HEK293 (cell line): Measurements from ENCODE around the gene ZFAND3.
A peak's percentile ranks its signal among the peaks of the same experiment; 100 is the strongest.
"Not testable (repeated sequence)": the region's sequence is repeated elsewhere in the genome, so short reads cannot be mapped to it uniquely, and the experiment has no call there.

Experiments
- CTCF ChIA-PET: fragments of 350-600 bp; formaldehyde crosslinking; extraction: SDS; loops from one replicate; lab custom pipeline; 2021; ENCODE audit warnings: antibody characterized with exemption; lab: Yijun Ruan, JAX
- POLR2A ChIA-PET: fragments of 300-600 bp; formaldehyde crosslinking; extraction: SDS; loops from one replicate; lab custom pipeline; 2020; ENCODE audit warnings: antibody characterized with exemption, inconsistent platforms; lab: Yijun Ruan, JAX
- H3K27ac ChIP-seq: fragments of 200-500 bp; sonication (Bioruptor generic); 2 replicates; pipeline ENCODE4 v1.5.1; 2014; ENCODE audit warnings: low read depth, low read length, control low read depth, inconsistent platforms; ENCODE audit errors: extremely low read depth
- H3K36me3 ChIP-seq, 2 experiments: fragments of 200-500 bp in 1 of 2; sonication (Bioruptor generic) in 1 of 2; 1 replicate in 1 of 2; 2 replicates in 1 of 2; pipeline ENCODE4 v1.5.1; 2014 to 2017; ENCODE audit warnings: inconsistent platforms in 2 of 2, low read length in 2 of 2; ENCODE audit not compliant: control insufficient read depth in 2 of 2, insufficient read depth in 1 of 2
- H3K4me1 ChIP-seq: fragments of 200-500 bp; sonication (Bioruptor generic); 2 replicates; pipeline ENCODE4 v1.5.1; 2014; ENCODE audit warnings: mild to moderate bottlenecking, low read length, inconsistent platforms; ENCODE audit not compliant: control insufficient read depth, insufficient read depth
- H3K4me3 ChIP-seq: 2 replicates; pipeline ENCODE4 v1.5.1; 2011; ENCODE audit warnings: low read depth, mild to moderate bottlenecking, control low read depth, low read length, moderate library complexity
- H3K9me3 ChIP-seq: fragments of 200-500 bp; sonication (Bioruptor generic); 2 replicates; pipeline ENCODE4 v1.5.1; 2014; ENCODE audit warnings: low read depth, low read length, inconsistent platforms; ENCODE audit not compliant: control insufficient read depth, insufficient read depth
- HOXA7 ChIP-seq: sonication (generic); formaldehyde crosslinking; IDR thresholded peaks from 2 replicates; pipeline ENCODE4 v1.8.1; 2022; ENCODE audit warnings: missing genetic modification reagents, borderline replicate concordance
- ZBTB1 ChIP-seq: fragments of 450-650 bp; formaldehyde crosslinking; IDR thresholded peaks from 2 replicates; pipeline ENCODE4 v1.5.1; 2016; ENCODE audit warnings: missing biosample characterization, missing genetic modification characterization
- ZBTB17 ChIP-seq: fragments of 450-650 bp; formaldehyde crosslinking; IDR thresholded peaks from 2 replicates; pipeline ENCODE4 v1.5.1; 2016; ENCODE audit warnings: missing biosample characterization, missing genetic modification characterization
- ZNF221 ChIP-seq: fragments of 450-650 bp; formaldehyde crosslinking; IDR thresholded peaks from 2 replicates; pipeline ENCODE4 v1.5.1; 2017; ENCODE audit warnings: missing biosample characterization, missing genetic modification characterization, borderline replicate concordance
- ZNF266 ChIP-seq: fragments of 450-650 bp; formaldehyde crosslinking; IDR thresholded peaks from 2 replicates; pipeline ENCODE4 v1.5.1; 2016; ENCODE audit warnings: missing biosample characterization, missing genetic modification characterization, low read depth
- ZNF280C ChIP-seq: fragments of 450-650 bp; formaldehyde crosslinking; IDR thresholded peaks from 2 replicates; pipeline ENCODE4 v1.5.1; 2016; ENCODE audit warnings: missing biosample characterization, missing genetic modification characterization
- ZNF488 ChIP-seq: fragments of 450-650 bp; formaldehyde crosslinking; IDR thresholded peaks from 2 replicates; pipeline ENCODE4 v1.5.1; 2016; ENCODE audit warnings: missing biosample characterization, missing genetic modification characterization
- ZNF510 ChIP-seq: fragments of 450-650 bp; formaldehyde crosslinking; IDR thresholded peaks from 2 replicates; pipeline ENCODE4 v1.5.1; 2018; ENCODE audit warnings: mild to moderate bottlenecking, missing genetic modification characterization, missing biosample characterization; ENCODE audit not compliant: insufficient replicate concordance
- ZNF580 ChIP-seq: fragments of 450-650 bp; formaldehyde crosslinking; IDR thresholded peaks from 2 replicates; pipeline ENCODE4 v1.5.1; 2016; ENCODE audit warnings: missing biosample characterization, missing genetic modification characterization
- ZNF585B ChIP-seq: fragments of 450-650 bp; formaldehyde crosslinking; IDR thresholded peaks from 2 replicates; pipeline ENCODE4 v1.5.1; 2016; ENCODE audit warnings: missing biosample characterization, missing genetic modification characterization
- ZNF600 ChIP-seq: fragments of 450-650 bp; formaldehyde crosslinking; IDR thresholded peaks from 2 replicates; pipeline ENCODE4 v1.5.1; 2016; ENCODE audit warnings: missing biosample characterization, missing genetic modification characterization
- TF ChIP-seq, protein P1 (sequence below): fragments of 450-650 bp; formaldehyde crosslinking; IDR thresholded peaks from 2 replicates; pipeline ENCODE4 v1.5.1; 2016; ENCODE audit warnings: missing biosample characterization, missing genetic modification characterization
- TF ChIP-seq, protein P2 (sequence below): fragments of 450-650 bp; formaldehyde crosslinking; IDR thresholded peaks from 2 replicates; pipeline ENCODE4 v1.5.1; 2016; ENCODE audit warnings: missing biosample characterization, missing genetic modification characterization

ZFAND3 gene

GRCh38 chr6:37992749-37993148 is 173.2 kb downstream of the ZFAND3 start:
- TF ChIP-seq ZNF600 (tag by site-specific recombination): peak; percentile 62; the same call in 1 of the 2 replicates
- peak; percentile 91 for TF ChIP-seq ZNF510
- TF ChIP-seq, protein P1, sequence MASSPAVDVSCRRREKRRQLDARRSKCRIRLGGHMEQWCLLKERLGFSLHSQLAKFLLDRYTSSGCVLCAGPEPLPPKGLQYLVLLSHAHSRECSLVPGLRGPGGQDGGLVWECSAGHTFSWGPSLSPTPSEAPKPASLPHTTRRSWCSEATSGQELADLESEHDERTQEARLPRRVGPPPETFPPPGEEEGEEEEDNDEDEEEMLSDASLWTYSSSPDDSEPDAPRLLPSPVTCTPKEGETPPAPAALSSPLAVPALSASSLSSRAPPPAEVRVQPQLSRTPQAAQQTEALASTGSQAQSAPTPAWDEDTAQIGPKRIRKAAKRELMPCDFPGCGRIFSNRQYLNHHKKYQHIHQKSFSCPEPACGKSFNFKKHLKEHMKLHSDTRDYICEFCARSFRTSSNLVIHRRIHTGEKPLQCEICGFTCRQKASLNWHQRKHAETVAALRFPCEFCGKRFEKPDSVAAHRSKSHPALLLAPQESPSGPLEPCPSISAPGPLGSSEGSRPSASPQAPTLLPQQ (tag by site-specific recombination): no peak
- no peak for TF ChIP-seq ZNF585B
- Histone ChIP-seq H3K4me1 (peaks cover 31% of the 10 kb centered on the region), H3K9me3 (no peaks in the 10 kb centered on the region), H3K4me3 (no peak overlapping the region), H3K27ac (no peak overlapping the region), H3K36me3 (no peaks in the 10 kb centered on the region)
- CTCF ChIA-PET: interaction anchor here (0.6 to 1.5 kb wide), 2 partner anchors 202 to 510 kb away, joined by 4 read pairs; no protein-coding TSS in a partner anchor
- POLR2A ChIA-PET: no interaction called here

- CTCF ChIA-PET: interaction anchor here (0.6 to 1.5 kb wide), 2 partner anchors 202 to 509 kb away, joined by 4 read pairs; no protein-coding TSS in a partner anchor
- H3K27ac ChIP-seq, POLR2A ChIA-PET, H3K9me3 ChIP-seq, H3K36me3 ChIP-seq, H3K4me3 ChIP-seq: not testable (repeated sequence)
- peaks cover 28% of the 10 kb centered on the region for H3K4me1 ChIP-seq
Observed at GRCh38 chr6:37993194-37993593, 173.7 kb downstream of the ZFAND3 start.

DNA sequence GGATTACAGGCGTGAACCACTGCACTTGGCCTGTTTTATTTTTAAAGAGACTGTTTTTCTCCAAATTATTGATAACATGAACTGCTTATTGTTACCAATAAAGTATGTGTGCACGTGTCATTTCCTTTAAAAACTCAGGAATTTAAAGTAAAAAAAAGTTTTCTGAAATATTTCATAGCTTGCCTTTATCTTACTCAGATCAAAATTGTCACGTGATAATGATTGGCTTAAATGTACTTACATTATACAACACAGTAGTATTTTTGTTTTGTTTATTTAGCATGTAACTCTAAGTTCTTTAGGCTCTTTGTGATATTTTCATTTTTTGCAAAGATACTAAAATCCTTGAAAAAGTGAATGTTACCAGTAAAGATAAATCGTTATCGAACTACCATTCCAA is 174.1 kb downstream of the ZFAND3 start:
- Histone ChIP-seq H3K4me3 (no peak overlapping the region), H3K4me1 (peaks cover 28% of the 10 kb centered on the region), H3K9me3 (no peaks in the 10 kb centered on the region), H3K36me3 (no peaks in the 10 kb centered on the region), H3K27ac (no peak overlapping the region)
- TF ChIP-seq ZNF585B (no peak), ZNF221 (no peak), ZNF280C (tag by site-specific recombination) (no peak), ZNF266 (tag by site-specific recombination) (no peak), ZNF580 (tag by site-specific recombination) (no peak), ZBTB1 (tag by site-specific recombination) (no peak)
- TF ChIP-seq, protein P2, sequence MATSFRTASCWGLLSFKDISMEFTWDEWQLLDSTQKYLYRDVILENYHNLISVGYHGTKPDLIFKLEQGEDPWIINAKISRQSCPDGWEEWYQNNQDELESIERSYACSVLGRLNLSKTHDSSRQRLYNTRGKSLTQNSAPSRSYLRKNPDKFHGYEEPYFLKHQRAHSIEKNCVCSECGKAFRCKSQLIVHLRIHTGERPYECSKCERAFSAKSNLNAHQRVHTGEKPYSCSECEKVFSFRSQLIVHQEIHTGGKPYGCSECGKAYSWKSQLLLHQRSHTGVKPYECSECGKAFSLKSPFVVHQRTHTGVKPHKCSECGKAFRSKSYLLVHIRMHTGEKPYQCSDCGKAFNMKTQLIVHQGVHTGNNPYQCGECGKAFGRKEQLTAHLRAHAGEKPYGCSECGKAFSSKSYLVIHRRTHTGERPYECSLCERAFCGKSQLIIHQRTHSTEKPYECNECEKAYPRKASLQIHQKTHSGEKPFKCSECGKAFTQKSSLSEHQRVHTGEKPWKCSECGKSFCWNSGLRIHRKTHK (tag by site-specific recombination): no peak
- CTCF ChIA-PET: interaction anchor here (0.6 to 1.5 kb wide), 3 partner anchors 10 to 509 kb away, joined by 4 to 5 read pairs (median 4); no protein-coding TSS in a partner anchor
- POLR2A ChIA-PET: no interaction called here

- no peak for TF ChIP-seq HOXA7 (CRISPR knock-in tag)
- peak; percentile 17; the same call in 1 of the 2 replicates for TF ChIP-seq ZBTB17 (tag by site-specific recombination)
- TF ChIP-seq ZNF488 (tag by site-specific recombination): no peak
- H3K4me3 ChIP-seq: no peak overlapping the region
- ChIA-PET CTCF (interaction anchor here (0.8 to 1.5 kb wide), 5 partner anchors 9 to 663 kb away, joined by 3 to 5 read pairs (median 4); no protein-coding TSS in a partner anchor), POLR2A (no interaction called here)
- no peaks in the 10 kb centered on the region for H3K9me3 ChIP-seq
- no peak overlapping the region for H3K27ac ChIP-seq
- H3K36me3 ChIP-seq: no peaks in the 10 kb centered on the region
- H3K4me1 ChIP-seq: peaks cover 28% of the 10 kb centered on the region
Observed at GRCh38 chr6:37994223-37994622, 174.7 kb downstream of the ZFAND3 start.
